ENCODE measurements around the gene S100A14. TPM values are rescaled to one million over a fixed set of nuclear protein-coding genes. Genes with fewer than 3 reads are reported as not detected.
A peak's percentile ranks its signal among the peaks of the same experiment; 100 is the strongest.

Gene S100A14
- total RNA-seq, 1 donor from 2014 or later = 323 TPM

GRCh38 chr1:153639280-153639679 lies 23.2 kb upstream of the S100A14 start:
- TF ChIP-seq POLR2AphosphoS5 (IDR thresholded peaks at IDR 0.05; ENCODE audit: insufficient read depth in 1 of 2, low read depth in 1 of 2) = no peak
- no peak for TF ChIP-seq POLR2A (IDR thresholded peaks at IDR 0.05)
- TF ChIP-seq, protein P1, sequence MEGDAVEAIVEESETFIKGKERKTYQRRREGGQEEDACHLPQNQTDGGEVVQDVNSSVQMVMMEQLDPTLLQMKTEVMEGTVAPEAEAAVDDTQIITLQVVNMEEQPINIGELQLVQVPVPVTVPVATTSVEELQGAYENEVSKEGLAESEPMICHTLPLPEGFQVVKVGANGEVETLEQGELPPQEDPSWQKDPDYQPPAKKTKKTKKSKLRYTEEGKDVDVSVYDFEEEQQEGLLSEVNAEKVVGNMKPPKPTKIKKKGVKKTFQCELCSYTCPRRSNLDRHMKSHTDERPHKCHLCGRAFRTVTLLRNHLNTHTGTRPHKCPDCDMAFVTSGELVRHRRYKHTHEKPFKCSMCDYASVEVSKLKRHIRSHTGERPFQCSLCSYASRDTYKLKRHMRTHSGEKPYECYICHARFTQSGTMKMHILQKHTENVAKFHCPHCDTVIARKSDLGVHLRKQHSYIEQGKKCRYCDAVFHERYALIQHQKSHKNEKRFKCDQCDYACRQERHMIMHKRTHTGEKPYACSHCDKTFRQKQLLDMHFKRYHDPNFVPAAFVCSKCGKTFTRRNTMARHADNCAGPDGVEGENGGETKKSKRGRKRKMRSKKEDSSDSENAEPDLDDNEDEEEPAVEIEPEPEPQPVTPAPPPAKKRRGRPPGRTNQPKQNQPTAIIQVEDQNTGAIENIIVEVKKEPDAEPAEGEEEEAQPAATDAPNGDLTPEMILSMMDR (IDR thresholded peaks at IDR 0.05) = no peak
- peaks cover 59% of the 10 kb centered on the region for H3K4me1 ChIP-seq
- no peaks in the 10 kb centered on the region for H3K9me3 ChIP-seq
- H3K4me3 ChIP-seq = no peak overlapping the region
- DNase-seq (ENCODE audit: extremely low spot score in 2 of 2) = no peak
- H3K36me3 ChIP-seq = peaks cover 0 to 81% of the 10 kb centered on the region in 2 donors
- H3K27ac ChIP-seq = no peak overlapping the region
- intact Hi-C loops (cut with DNase I) = no loop called here
- H3K27me3 ChIP-seq = no peaks in the 10 kb centered on the region

- H3K4me1 ChIP-seq = peaks cover 56% of the 10 kb centered on the region
- H3K9me3 ChIP-seq = no peaks in the 10 kb centered on the region
- no peaks in the 10 kb centered on the region for H3K27me3 ChIP-seq
- no peak overlapping the region for H3K27ac ChIP-seq
- H3K36me3 ChIP-seq = peaks cover 0 to 72% of the 10 kb centered on the region in 2 donors
- no peak for DNase-seq (ENCODE audit: extremely low spot score in 2 of 2)
- no peak overlapping the region for H3K4me3 ChIP-seq
- intact Hi-C loops (cut with DNase I) = no loop called here
- TF ChIP-seq POLR2AphosphoS5 (IDR thresholded peaks at IDR 0.05; ENCODE audit: insufficient read depth in 1 of 2, low read depth in 1 of 2) (no peak), POLR2A (IDR thresholded peaks at IDR 0.05) (no peak)
- TF ChIP-seq, protein P1 (IDR thresholded peaks at IDR 0.05) = no peak
Measured at GRCh38 chr1:153638261-153638660, 22.1 kb upstream of the S100A14 start.

- intact Hi-C loops (cut with DNase I) = no loop called here
- no peak overlapping the region for H3K27ac ChIP-seq
Measured at GRCh38 chr1:153636312-153636711, 20.2 kb upstream of the S100A14 start.

GRCh38 chr1:153635872-153636271 lies 19.7 kb upstream of the S100A14 start:
- Histone ChIP-seq H3K4me3 (peak overlapping the region in 1 of 2 donors; percentile 95), H3K36me3 (peaks cover 0 to 48% of the 10 kb centered on the region in 2 donors), H3K4me1 (peaks cover 49% of the 10 kb centered on the region)

More at GRCh38 chr1:153636312-153636711, 20.2 kb upstream of the S100A14 start:
- no peak overlapping the region for H3K4me3 ChIP-seq
- no peaks in the 10 kb centered on the region for H3K9me3 ChIP-seq
- H3K36me3 ChIP-seq = peaks cover 0 to 52% of the 10 kb centered on the region in 2 donors
- TF ChIP-seq POLR2AphosphoS5 (IDR thresholded peaks at IDR 0.05; ENCODE audit: insufficient read depth in 1 of 2, low read depth in 1 of 2) = no peak
- H3K27me3 ChIP-seq = no peaks in the 10 kb centered on the region
- no peak for DNase-seq (ENCODE audit: extremely low spot score in 2 of 2)
- peaks cover 52% of the 10 kb centered on the region for H3K4me1 ChIP-seq

DNA sequence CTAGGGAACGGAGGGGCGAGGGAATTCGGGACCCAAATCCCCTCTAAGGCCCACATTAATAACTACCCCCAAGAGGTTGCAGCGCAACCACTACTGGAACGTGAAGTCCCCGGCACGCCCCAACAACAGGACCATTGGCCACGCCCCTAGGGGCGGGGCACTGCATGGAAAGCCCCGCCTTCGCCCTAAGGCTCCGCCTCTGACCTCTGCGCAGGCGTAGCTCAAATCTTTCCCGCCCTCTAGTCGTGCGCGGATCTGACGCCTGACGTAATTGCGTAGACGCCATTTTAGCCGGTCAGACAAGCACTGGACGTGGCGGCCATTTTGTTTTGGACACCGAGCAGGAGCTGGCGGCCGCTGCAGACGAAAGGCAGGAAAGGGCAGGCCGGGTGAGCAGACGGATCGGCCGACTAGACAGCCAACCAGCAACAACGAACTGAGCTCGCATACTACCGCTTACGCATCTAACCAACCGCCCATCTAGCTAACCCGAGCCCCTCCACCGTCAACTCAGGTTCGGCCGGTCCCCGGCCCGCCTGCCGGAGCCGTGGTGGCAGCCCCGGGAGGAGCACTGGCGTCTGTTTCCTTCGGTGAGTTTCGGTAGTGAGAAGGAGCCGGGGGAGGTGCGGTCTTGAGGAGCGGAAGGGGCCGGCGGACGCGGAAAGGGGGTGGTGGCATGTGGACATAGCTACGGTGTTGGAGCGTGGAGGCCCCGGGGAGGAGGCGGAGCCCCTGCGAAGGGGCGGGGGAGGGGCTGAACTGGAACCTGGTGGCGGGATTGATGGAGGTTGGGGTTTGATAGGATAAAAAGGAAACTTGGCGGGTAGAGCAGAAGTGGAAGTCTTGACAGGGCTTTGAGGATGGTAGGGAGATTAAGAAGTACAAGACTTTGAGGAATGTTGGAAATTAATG lies 17.9 kb upstream of the S100A14 start, which contains the start of gene CHTOP:
CHTOP (plus strand) TSS at position 313 of the 912 bp plus-strand sequence. CDS start 2,523 bp downstream, outside the sequence.
- H3K4me1 ChIP-seq = peaks cover 49% of the 10 kb centered on the region
- peak within 1 kb of the TSS; percentile 100 for H3K27ac ChIP-seq
- intact Hi-C loops (cut with DNase I) = no loop called here
- H3K4me3 ChIP-seq = peak within 1 kb of the TSS; percentile 91 to 95
- H3K36me3 ChIP-seq = peaks cover 0 to 29% of the 10 kb centered on the region in 2 donors
- peak in 1 of 2 donors; percentile 99 for DNase-seq (ENCODE audit: extremely low spot score in 2 of 2)
- H3K9me3 ChIP-seq = no peaks in the 10 kb centered on the region
- no peaks in the 10 kb centered on the region for H3K27me3 ChIP-seq
- TF ChIP-seq POLR2AphosphoS5 (IDR thresholded peaks at IDR 0.05; ENCODE audit: insufficient read depth in 1 of 2, low read depth in 1 of 2) (peak; percentile 96 to 97), POLR2A (IDR thresholded peaks at IDR 0.05) (peak in 1 of 2 donors; percentile 85)
- TF ChIP-seq, protein P1 (IDR thresholded peaks at IDR 0.05) = peak in 1 of 3 experiments; percentile 27

More at GRCh38 chr1:153635872-153636271, 19.7 kb upstream of the S100A14 start:
- TF ChIP-seq, protein P1 (IDR thresholded peaks at IDR 0.05) = no peak
- TF ChIP-seq POLR2A (IDR thresholded peaks at IDR 0.05) = no peak
- no peak for TF ChIP-seq POLR2AphosphoS5 (IDR thresholded peaks at IDR 0.05; ENCODE audit: insufficient read depth in 1 of 2, low read depth in 1 of 2)
- no peak for DNase-seq (ENCODE audit: extremely low spot score in 2 of 2)
- no peak overlapping the region for H3K27ac ChIP-seq
- no peaks in the 10 kb centered on the region for H3K9me3 ChIP-seq
- no peaks in the 10 kb centered on the region for H3K27me3 ChIP-seq
- intact Hi-C loops (cut with DNase I) = no loop called here

Data from vagina (tissue), 2 donors.